ENCODE results near the gene CCNC.

DNA sequence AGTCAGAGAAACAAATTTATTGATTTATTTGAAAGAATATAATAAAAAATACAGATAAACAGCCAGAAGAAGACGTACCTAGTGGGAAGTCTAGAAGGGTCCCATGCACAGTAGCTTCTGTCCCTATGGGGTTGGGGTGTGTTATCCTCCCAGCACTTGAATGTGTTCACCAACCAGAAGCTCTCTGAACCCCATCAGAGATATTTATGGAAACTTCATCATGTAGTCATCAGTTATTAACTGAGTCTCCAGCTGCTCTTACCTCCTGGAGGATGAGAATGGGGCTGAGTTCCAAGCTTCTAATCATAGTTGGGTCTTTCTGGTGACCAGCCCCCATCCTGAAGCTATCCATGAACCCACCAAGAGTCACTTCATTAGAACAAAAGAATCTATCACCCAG, 37.8 kb downstream of the CCNC start:
- TF ChIP-seq, protein P1, sequence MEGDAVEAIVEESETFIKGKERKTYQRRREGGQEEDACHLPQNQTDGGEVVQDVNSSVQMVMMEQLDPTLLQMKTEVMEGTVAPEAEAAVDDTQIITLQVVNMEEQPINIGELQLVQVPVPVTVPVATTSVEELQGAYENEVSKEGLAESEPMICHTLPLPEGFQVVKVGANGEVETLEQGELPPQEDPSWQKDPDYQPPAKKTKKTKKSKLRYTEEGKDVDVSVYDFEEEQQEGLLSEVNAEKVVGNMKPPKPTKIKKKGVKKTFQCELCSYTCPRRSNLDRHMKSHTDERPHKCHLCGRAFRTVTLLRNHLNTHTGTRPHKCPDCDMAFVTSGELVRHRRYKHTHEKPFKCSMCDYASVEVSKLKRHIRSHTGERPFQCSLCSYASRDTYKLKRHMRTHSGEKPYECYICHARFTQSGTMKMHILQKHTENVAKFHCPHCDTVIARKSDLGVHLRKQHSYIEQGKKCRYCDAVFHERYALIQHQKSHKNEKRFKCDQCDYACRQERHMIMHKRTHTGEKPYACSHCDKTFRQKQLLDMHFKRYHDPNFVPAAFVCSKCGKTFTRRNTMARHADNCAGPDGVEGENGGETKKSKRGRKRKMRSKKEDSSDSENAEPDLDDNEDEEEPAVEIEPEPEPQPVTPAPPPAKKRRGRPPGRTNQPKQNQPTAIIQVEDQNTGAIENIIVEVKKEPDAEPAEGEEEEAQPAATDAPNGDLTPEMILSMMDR (IDR thresholded peaks at IDR 0.05), result no peak
- TF ChIP-seq EP300 (IDR thresholded peaks at IDR 0.05), result no peak

Measured in esophagus muscularis mucosa (tissue), 3 donors.